Stimulated activated naive CD8-positive, alpha-beta T cell treated with anti-CD3 and anti-CD28 coated beads, Interleukin-15, Interleukin-2, amounts not matched to agents 100 ng/mL and 50 ng/mL, for 24 hours (primary cell): ENCODE data around the gene ZFYVE28.
A peak's percentile ranks its signal among the peaks of the same experiment; 100 is the strongest.

Source experiments
- H3K27ac Mint-ChIP-seq: one replicate; pipeline ENCODE4 v1.8.0; 2021; ENCODE audit warnings: mild to moderate bottlenecking, mixed read lengths
- H3K27me3 Mint-ChIP-seq: one replicate; pipeline ENCODE4 v1.8.0; 2021; ENCODE audit warnings: mixed read lengths
- H3K36me3 Mint-ChIP-seq: one replicate; pipeline ENCODE4 v1.8.0; 2021; ENCODE audit warnings: low read depth, mixed read lengths
- H3K4me1 Mint-ChIP-seq: one replicate; pipeline ENCODE4 v1.8.0; 2021; ENCODE audit warnings: low read depth, mixed read lengths
- H3K4me3 Mint-ChIP-seq: one replicate; pipeline ENCODE4 v1.8.0; 2021; ENCODE audit warnings: mild to moderate bottlenecking, mixed read lengths
- H3K9me3 Mint-ChIP-seq: one replicate; pipeline ENCODE4 v1.8.0; 2021; ENCODE audit warnings: mixed read lengths

Gene ZFYVE28

DNA sequence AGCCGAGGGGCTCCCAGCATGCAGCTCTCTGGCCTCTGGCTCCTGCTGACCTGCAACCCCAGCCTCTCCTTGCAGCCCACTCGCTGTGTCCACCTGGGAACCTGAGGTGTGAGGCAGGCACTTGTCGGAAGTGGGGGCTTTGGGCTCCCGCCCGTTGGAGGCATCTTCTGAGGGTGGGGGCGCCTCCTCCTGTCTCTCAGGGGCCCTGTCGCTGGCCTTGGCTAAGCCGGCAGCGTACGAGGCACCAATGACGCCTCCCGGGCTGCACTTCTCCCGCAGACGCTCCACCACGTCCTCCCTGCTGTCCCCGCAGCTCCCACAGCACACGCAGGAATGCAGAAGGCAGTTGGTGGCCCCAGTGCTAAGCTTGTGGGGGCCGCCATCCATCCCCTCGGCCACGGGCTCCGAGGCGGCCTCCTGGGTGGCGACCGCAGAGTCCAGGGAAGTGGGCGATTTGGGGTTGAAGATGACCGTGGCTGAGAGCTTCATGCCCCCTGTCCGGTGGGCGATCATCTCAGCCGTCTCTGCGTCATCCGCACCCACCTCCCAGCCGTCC lies 114.0 kb downstream of the ZFYVE28 start:
- Mint-ChIP-seq H3K9me3 (peaks cover 12% of the 10 kb centered on the region), H3K4me1 (no peaks in the 10 kb centered on the region), H3K27me3 (no peaks in the 10 kb centered on the region), H3K4me3 (no peak overlapping the region), H3K36me3 (peaks cover 10% of the 10 kb centered on the region), H3K27ac (no peak overlapping the region)

DNA sequence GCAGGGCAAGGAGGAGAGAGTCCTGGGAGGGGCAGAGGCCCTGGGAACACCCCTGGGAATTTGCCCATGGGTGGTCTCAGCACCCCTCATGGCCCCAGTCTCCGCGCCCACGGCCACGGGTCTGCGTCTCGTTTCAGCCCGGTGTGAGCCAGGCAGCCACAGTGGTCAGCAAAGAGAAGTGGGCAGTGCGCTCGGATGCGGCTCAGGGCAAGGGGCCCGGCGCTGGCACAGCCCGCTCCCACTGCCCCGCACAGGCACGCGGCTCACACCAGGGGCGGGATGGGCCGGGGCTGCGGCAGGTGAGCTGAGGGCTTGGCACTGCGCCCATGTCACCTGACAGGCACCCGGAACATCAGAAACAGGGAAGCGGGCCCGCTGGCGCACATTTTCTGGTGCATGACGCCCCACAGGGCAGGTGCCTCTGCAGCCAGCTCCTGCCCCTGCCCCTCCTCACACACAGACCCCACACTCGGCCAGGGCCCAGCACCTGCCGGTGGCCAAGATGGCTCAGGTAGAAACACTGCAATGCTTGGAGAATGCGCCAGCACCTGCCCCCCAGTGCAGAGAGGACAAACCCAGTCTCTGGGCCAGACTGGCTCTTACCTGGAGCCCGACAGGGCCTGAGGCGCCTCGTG lies 114.6 kb downstream of the ZFYVE28 start:
- Mint-ChIP-seq H3K36me3 (peaks cover 10% of the 10 kb centered on the region), H3K9me3 (peaks cover 10% of the 10 kb centered on the region), H3K4me1 (no peaks in the 10 kb centered on the region), H3K4me3 (no peak overlapping the region), H3K27ac (no peak overlapping the region), H3K27me3 (no peaks in the 10 kb centered on the region)

DNA sequence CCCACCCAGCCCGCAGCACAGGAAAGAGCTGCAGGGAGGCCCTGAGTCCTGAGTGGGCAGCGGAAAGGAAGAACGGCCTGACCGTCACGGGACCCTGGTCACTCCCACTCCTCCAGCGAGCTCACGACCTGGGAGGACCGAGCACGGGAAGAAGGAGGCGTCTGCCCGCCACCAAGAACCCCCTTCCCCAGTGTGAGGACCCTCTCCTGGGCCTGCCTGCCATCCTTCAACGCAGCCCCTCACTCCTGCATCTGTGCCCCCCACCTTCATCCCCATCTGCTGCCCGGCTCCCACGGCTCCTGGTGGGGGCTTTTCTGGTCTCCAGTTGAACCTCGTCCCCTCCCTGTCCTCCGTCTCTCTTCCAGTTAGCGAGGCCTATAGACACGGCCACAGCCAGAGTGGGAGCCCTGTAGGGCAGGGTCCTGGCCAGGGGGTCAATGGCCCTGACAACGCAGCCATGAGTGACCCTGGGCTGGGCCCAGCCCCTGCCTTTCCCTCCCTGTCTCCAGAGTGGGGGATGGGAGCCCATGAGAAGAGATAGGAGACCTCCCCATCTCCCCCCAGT lies 115.2 kb downstream of the ZFYVE28 start:
- H3K27me3 Mint-ChIP-seq = no peaks in the 10 kb centered on the region
- no peak overlapping the region for H3K27ac Mint-ChIP-seq
- no peak overlapping the region for H3K4me3 Mint-ChIP-seq
- peaks cover 10% of the 10 kb centered on the region for H3K9me3 Mint-ChIP-seq
- H3K4me1 Mint-ChIP-seq = no peaks in the 10 kb centered on the region
- peaks cover 10% of the 10 kb centered on the region for H3K36me3 Mint-ChIP-seq

DNA sequence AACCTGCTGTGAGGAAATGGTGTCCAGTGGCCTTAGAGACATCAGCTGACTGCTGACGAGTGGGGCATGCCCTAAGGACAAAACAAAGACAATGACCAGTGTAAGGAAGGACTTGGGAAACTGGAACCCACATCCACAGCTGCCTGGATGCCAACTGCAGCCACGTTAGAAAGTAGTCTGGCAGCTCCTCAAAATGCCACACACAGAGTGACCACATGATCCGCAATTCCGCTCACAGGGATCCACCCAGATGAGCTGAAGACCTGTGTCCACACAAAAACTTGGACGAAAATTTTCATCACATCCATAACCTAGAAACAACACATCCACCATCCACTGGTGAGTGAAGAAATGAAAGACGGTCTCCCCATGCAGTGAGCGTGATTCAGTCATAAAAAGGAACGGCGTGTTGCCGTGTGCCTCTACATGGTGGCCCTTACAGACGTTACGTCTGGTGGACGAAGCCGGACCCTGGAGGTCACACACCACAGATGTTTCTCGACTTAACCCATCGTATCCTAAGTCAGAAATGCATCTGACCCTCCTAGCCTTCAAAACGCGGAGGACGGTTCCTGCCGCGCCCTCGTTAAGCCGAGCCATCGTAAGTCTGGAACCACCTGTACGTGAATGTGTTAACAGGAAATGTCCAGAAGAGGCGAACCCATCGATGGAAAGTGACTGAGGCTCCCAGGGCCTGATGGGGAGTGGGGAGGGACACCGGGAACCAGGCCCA lies 115.9 kb downstream of the ZFYVE28 start:
- Mint-ChIP-seq H3K27me3 (no peaks in the 10 kb centered on the region), H3K4me1 (peaks cover 6% of the 10 kb centered on the region), H3K36me3 (peaks cover 5% of the 10 kb centered on the region), H3K4me3 (no peak overlapping the region), H3K27ac (no peak overlapping the region), H3K9me3 (peaks cover 5% of the 10 kb centered on the region)

DNA sequence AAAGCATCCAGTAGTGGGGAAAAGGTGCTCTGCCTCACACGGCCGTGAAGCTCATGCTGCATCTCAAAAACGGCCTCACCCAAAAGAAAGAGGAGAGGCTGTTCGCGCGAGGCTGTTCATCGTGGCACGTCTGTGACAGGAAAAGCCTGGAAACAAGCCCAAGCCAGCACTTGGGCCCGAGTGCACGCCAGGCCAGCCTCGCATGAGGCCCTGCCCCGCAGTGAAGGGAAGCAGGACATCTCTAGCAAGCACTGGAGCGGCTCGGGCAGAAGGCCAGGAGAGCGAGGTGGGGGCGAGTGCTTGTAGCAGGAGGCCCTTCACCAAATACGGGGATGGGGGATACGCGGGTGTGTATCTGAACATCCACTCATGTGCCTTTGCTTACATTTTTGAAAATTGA lies 116.6 kb downstream of the ZFYVE28 start:
- Mint-ChIP-seq H3K27me3 (no peaks in the 10 kb centered on the region), H3K9me3 (peaks cover 1% of the 10 kb centered on the region), H3K36me3 (peaks cover 2% of the 10 kb centered on the region), H3K27ac (no peak overlapping the region), H3K4me1 (peaks cover 13% of the 10 kb centered on the region), H3K4me3 (no peak overlapping the region)

DNA sequence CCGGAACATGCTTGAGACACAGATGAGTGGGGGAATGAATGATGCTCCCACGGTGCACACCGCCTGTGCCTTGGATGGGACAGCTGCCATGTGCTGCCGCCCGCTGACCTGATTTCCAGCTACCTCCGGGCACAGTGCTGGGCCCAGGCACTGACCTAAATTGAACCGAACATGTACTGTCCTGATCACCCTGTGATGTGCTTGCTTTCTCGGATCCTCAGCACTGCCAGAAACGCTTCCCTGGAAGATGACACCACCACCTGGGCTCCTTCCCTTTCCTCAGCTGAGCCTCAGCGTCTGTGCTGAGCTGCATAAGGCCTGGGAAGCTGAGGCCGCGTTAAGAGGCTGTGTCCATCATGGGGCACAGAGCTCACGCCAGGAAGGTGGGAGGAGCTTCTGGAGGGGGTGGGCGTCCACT lies 117.2 kb downstream of the ZFYVE28 start:
- H3K4me1 Mint-ChIP-seq = peaks cover 16% of the 10 kb centered on the region
- no peaks in the 10 kb centered on the region for H3K27me3 Mint-ChIP-seq
- H3K9me3 Mint-ChIP-seq = no peaks in the 10 kb centered on the region
- H3K4me3 Mint-ChIP-seq = no peak overlapping the region
- H3K27ac Mint-ChIP-seq = no peak overlapping the region
- no peaks in the 10 kb centered on the region for H3K36me3 Mint-ChIP-seq

DNA sequence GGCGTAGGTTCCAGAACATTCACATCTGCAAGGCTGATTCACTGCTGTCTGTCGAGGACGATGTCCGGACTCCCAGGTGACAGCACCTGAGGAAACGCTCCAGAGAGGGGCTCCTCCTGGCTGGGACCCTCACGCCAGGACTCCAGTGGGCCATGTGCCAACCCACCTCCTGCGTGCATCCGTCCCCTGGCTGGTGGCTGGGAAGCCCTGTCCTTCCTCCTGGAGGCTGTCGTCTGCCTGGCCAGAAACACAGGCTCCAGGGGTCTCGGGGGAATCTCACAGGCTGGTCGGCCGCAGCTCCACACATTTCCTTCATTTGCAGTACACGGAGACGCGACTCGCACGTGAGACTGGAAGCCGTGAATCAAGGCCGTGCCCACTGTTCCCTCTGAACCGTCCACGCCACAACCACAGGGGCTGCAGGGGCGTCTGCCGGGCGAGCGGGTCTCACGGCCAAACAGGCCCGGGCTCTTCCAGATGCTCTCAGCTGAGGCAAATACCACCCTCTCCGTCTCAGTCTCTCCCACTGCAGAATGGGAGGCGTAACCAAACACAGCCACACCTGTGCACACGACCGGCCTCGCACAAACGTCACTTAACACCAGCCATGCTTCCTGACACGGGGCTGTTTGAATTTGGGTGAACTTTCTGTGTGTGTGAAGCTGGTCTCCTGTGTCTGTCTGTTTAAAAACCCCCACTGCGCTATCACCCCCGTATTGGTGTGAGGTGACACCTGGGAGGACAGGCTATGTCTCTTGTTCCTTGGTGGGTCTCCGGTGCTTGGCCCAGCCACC lies 117.8 kb downstream of the ZFYVE28 start:
- no peak overlapping the region for H3K27ac Mint-ChIP-seq
- H3K4me1 Mint-ChIP-seq = peaks cover 22% of the 10 kb centered on the region
- H3K4me3 Mint-ChIP-seq = no peak overlapping the region
- H3K27me3 Mint-ChIP-seq = no peaks in the 10 kb centered on the region
- no peaks in the 10 kb centered on the region for H3K36me3 Mint-ChIP-seq
- no peaks in the 10 kb centered on the region for H3K9me3 Mint-ChIP-seq

DNA sequence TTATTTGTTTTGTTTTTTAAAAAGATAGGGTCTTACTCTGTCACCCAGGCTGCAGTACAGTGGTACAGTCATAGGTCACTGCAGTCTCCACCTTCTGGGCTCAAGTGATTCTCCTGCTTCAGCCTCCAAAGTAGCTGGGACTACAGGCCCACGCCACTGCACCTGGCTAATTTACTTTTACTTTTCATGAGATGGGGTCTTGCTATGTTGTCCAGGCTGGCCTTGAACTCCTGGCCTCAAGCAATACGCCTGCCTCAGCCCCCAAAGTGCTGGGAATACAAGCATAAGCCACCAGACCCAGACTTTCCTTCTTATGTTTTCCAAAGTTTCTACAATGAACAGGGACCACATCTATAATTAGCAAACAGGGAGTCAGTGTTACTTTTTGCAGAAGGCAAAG lies 118.7 kb downstream of the ZFYVE28 start:
- H3K27me3 Mint-ChIP-seq = no peaks in the 10 kb centered on the region
- no peaks in the 10 kb centered on the region for H3K36me3 Mint-ChIP-seq
- H3K4me3 Mint-ChIP-seq = no peak overlapping the region
- peaks cover 27% of the 10 kb centered on the region for H3K4me1 Mint-ChIP-seq
- no peaks in the 10 kb centered on the region for H3K9me3 Mint-ChIP-seq
- no peak overlapping the region for H3K27ac Mint-ChIP-seq

DNA sequence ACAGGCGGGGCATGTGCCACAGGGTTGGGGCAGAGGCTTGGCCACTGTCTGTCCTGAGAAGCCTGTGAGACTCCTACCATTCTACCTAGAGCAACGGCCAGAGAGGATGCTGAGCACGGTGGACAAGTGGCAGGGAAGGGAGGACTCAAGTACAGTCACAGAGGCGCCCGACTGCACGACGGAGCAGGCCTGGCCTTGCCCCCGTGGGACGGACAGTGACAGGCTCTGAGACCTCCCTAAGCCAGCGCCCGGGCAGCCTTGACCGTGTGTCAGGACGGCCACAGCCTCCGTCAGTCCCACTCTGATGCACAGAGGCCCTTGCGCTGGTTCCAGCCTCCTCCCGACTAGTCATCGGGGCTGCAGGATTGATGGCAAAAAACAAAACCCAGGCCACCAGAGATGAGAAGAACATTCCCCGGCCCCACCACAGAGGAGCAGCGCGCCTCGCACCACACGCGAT lies 119.9 kb downstream of the ZFYVE28 start:
- Mint-ChIP-seq H3K4me3 (no peak overlapping the region), H3K27me3 (no peaks in the 10 kb centered on the region), H3K4me1 (peaks cover 32% of the 10 kb centered on the region), H3K36me3 (no peaks in the 10 kb centered on the region), H3K27ac (no peak overlapping the region), H3K9me3 (no peaks in the 10 kb centered on the region)

DNA sequence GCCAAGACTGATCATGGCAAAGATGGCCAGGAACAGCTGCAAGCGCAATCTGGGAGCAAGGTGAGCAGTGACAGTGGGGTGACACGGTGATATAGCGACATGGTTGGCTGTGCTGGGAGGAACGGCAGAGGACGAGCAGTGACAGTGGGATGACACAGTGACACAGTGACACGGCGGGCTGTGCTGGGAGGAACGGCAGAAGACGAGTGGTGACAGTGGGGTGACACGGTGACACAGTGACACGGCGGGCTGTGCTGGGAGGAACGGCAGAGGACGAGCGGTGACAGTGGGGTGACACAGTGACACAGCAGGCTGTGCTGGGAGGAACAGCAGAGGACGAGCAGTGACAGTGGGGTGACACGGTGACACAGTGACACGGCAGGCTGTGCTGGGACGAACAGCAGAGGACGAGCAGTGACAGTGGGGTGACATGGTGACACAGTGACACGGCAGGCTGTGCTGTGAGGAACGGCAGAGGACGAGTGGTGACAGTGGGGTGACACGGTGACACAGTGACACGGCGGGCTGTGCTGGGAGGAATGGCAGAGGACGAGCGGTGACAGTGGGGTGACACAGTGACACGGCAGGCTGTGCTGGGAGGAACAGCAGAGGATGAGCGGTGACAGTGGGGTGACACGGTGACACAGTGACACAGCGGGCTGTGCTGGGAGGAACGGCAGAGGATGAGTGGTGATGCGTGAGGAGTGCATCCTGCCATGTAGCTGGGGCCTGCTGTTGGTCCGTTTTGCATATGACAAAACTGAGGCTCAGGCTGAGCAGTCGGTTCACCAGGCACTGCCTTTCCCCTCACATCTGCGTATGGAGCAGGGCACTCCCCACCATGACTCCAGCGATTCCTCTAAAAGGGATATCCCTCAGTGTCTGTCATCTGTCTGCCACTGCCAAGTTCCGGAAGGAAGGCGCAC lies 120.6 kb downstream of the ZFYVE28 start:
- peak overlapping the region; percentile 11 for H3K27ac Mint-ChIP-seq
- no peak overlapping the region for H3K4me3 Mint-ChIP-seq
- peaks cover 32% of the 10 kb centered on the region for H3K4me1 Mint-ChIP-seq
- H3K27me3 Mint-ChIP-seq = no peaks in the 10 kb centered on the region
- H3K36me3 Mint-ChIP-seq = no peaks in the 10 kb centered on the region
- no peaks in the 10 kb centered on the region for H3K9me3 Mint-ChIP-seq

DNA sequence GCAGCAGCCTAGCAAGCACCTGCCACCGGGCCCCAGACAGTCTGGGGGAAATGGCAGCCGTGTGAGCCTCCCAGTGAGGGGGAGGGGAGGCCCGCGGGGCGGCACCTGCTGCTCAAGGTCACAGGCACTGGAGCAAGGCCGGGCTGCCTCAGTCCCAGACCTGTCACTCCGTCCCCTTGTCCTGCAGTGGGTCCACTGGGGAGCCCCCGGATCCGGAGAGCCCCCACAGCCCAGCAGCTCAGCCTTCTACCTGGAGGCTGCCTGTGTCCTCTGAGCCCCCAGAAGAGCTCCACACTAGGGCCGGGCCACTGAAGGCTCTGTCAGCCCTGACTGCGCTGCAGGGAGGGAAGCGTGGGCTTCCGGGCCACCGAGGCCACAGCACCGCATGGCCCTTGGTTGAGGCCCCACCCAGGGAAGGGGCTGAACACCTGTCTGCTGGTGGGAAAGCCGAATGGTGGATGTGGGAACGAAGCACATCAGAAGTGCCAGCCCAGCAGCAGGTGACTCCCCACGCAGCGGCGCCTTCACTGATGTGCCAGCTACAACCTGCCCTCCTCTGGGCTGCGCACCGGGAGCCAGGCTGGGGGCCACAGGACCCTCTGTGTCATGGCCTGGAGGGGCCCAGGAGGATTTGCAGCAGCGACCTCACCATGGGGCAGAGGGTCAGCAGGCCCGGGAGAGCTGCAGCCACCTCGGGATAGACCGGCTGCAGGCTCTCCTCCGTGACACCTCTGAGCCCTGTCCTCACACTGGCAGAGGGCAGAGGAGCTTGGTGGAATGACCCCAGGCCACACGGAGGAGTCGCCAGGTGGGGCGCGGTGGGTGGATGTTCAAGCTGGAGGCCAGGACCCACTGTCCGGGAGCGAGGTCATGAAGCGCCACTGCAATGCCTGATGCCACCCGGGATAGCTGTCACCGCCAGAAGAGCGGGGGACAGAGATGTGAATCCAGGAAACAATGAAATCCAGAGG lies 121.5 kb downstream of the ZFYVE28 start:
- no peaks in the 10 kb centered on the region for H3K9me3 Mint-ChIP-seq
- no peak overlapping the region for H3K4me3 Mint-ChIP-seq
- H3K27ac Mint-ChIP-seq = no peak overlapping the region
- peaks cover 32% of the 10 kb centered on the region for H3K4me1 Mint-ChIP-seq
- H3K27me3 Mint-ChIP-seq = no peaks in the 10 kb centered on the region
- no peaks in the 10 kb centered on the region for H3K36me3 Mint-ChIP-seq

DNA sequence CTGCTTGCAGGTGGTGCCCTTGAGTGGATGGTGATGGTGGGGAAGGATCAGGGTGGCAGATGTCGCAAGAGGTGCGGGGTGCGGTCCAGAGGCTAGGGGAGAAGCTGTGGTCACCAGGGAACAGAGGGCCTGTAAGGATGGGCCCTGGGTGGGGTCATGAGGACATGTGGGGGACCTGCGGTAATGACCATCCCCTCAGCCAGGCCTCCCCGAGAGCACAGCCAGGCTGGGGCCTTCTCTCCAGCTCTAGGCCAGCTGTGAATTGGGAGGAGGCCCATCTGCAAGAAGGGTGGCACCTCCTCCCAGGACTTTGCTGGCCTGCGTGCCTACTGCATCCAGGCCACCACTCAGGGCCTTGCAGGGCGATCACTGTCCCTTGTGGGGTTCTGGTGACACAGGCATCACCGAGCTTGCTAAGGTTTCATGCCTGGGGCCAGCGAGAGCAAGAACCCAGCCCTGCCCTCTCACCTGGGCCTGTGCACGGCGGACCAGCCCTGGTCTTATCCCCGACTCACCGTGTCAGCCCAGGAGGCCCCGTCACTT lies 122.5 kb downstream of the ZFYVE28 start:
- Mint-ChIP-seq H3K4me3 (no peak overlapping the region), H3K4me1 (peaks cover 38% of the 10 kb centered on the region), H3K9me3 (no peaks in the 10 kb centered on the region), H3K27ac (peak overlapping the region; percentile 16), H3K27me3 (no peaks in the 10 kb centered on the region), H3K36me3 (no peaks in the 10 kb centered on the region)

DNA sequence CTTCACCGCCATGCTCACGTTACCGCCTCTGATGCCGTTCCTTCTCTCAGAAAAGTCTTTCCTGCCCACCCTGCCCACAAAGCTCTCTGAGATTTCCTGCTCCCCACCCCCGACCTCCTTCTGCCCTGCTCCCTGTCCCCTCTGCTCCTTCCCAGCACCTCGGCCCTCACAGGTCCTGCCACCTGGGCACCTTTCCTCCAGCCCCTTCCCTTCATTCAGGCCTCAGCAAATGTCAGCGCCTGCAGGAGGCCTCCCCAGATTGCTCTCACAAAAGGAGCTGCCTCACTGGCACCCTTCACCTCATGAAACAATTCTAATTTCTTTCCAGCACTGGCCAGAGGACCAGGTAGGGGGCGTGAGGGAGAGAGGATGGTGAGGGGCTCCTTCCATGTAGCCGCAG lies 122.9 kb downstream of the ZFYVE28 start:
- no peak overlapping the region for H3K4me3 Mint-ChIP-seq
- H3K27me3 Mint-ChIP-seq = no peaks in the 10 kb centered on the region
- no peaks in the 10 kb centered on the region for H3K36me3 Mint-ChIP-seq
- no peaks in the 10 kb centered on the region for H3K9me3 Mint-ChIP-seq
- H3K27ac Mint-ChIP-seq = peak overlapping the region; percentile 16
- H3K4me1 Mint-ChIP-seq = peaks cover 43% of the 10 kb centered on the region
